Upper lobe of right lung (tissue), 1 donor: ENCODE data around the gene OPCML. TPM values are rescaled to one million over a fixed set of nuclear protein-coding genes. Genes with fewer than 3 reads are reported as not detected.

Experiments
- ATAC-seq: fragments of 200-7000 bp; cut with Tn5 transposase; one replicate; pipeline ENCODE4 v1.9.1; 2020; ENCODE audit warnings: mild to moderate bottlenecking, moderate library complexity
- DNase-seq: peaks from one replicate; pipeline ENCODE4 v3.0.0-alpha.2; 2020
- H3K27ac ChIP-seq: fragments of 200-600 bp; one replicate; pipeline ENCODE4 v1.8.0; 2022
- H3K27me3 ChIP-seq: fragments of 200-600 bp; one replicate; pipeline ENCODE4 v1.8.0; 2022; ENCODE audit warnings: mild to moderate bottlenecking
- H3K36me3 ChIP-seq: fragments of 200-600 bp; one replicate; pipeline ENCODE4 v1.8.0; 2022
- H3K4me1 ChIP-seq: fragments of 200-600 bp; one replicate; pipeline ENCODE4 v1.8.0; 2022
- H3K4me3 ChIP-seq: fragments of 200-600 bp; one replicate; pipeline ENCODE4 v1.8.0; 2022; ENCODE audit warnings: mild to moderate bottlenecking
- H3K9me3 ChIP-seq: fragments of 200-600 bp; one replicate; pipeline ENCODE4 v1.8.0; 2022
- intact Hi-C: fragments of 100-400 bp; cut with DNase I; formaldehyde crosslinking; loops from one replicate; pipeline ENCODE4 v1.11.0; 2022
- total RNA-seq: library from RNA; stranded (reverse); fragmentation: NEBNext Ultra II Directional; extraction: Animal tissue kit (Norgen Biotek cat#: 25700); gene quantifications from one replicate; pipeline ENCODE4 v1.2.1, GENCODE V29; 2021
- TF ChIP-seq, protein P1 (sequence below): fragments of 200-600 bp; IDR thresholded peaks from one replicate; pipeline ENCODE4 v1.8.0; 2022; ENCODE audit warnings: antibody characterized with exemption
- donor health status: DM: no; HTN: yes; CAD: no; lungs with severe emphysema.

OPCML gene
- total RNA-seq, 1 donor from 2014 or later, result not detected

DNA sequence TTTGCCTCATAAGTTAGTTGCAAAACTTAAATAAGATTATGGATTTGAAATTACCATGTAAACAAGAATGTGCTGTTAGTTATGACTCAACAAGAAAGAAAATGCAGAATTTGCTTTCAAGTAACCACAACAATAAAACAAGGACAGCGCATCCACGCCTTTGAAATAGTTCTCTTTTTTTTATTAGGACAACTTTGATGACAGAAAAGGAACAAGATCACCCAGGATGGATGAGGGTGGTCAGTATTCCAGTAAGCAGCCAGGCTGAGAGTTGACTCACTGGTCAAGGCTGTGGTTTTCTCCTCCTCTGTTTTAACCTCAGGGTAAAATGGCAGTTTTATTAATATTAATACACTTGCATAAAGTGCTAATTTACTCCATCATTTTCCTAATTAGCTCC, 544.4 kb downstream of the OPCML start:
- Histone ChIP-seq H3K4me1 (no peaks in the 10 kb centered on the region), H3K27ac (no peak overlapping the region), H3K9me3 (no peaks in the 10 kb centered on the region), H3K27me3 (peaks cover 7% of the 10 kb centered on the region), H3K36me3 (no peaks in the 10 kb centered on the region), H3K4me3 (no peak overlapping the region)
- DNase-seq (no peak), ATAC-seq (no peak)
- intact Hi-C loops, result no loop called here
- TF ChIP-seq, protein P1, sequence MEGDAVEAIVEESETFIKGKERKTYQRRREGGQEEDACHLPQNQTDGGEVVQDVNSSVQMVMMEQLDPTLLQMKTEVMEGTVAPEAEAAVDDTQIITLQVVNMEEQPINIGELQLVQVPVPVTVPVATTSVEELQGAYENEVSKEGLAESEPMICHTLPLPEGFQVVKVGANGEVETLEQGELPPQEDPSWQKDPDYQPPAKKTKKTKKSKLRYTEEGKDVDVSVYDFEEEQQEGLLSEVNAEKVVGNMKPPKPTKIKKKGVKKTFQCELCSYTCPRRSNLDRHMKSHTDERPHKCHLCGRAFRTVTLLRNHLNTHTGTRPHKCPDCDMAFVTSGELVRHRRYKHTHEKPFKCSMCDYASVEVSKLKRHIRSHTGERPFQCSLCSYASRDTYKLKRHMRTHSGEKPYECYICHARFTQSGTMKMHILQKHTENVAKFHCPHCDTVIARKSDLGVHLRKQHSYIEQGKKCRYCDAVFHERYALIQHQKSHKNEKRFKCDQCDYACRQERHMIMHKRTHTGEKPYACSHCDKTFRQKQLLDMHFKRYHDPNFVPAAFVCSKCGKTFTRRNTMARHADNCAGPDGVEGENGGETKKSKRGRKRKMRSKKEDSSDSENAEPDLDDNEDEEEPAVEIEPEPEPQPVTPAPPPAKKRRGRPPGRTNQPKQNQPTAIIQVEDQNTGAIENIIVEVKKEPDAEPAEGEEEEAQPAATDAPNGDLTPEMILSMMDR, result no peak

DNA sequence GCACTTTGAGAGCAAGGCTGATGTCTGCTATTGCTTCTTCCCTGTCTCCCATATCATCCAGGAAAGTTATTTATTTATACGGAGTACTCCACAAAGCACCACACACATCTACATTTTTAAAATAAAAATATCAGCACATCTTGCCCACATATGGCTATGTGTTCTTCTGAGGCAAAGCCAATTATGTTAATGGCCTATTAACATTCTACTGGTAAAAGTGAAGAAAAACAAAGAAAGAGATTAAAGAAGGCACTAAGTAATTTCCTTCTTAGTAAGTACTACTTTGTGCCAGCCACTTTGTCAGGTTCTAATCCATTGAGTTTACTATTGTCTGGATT, 548.7 kb downstream of the OPCML start:
- ATAC-seq (no peak), DNase-seq (no peak)
- TF ChIP-seq, protein P1, result no peak
- H3K9me3 ChIP-seq, result no peaks in the 10 kb centered on the region
- no peaks in the 10 kb centered on the region for H3K36me3 ChIP-seq
- intact Hi-C loops, result no loop called here
- no peak overlapping the region for H3K27ac ChIP-seq
- no peaks in the 10 kb centered on the region for H3K4me1 ChIP-seq
- H3K27me3 ChIP-seq, result no peaks in the 10 kb centered on the region
- no peak overlapping the region for H3K4me3 ChIP-seq

DNA sequence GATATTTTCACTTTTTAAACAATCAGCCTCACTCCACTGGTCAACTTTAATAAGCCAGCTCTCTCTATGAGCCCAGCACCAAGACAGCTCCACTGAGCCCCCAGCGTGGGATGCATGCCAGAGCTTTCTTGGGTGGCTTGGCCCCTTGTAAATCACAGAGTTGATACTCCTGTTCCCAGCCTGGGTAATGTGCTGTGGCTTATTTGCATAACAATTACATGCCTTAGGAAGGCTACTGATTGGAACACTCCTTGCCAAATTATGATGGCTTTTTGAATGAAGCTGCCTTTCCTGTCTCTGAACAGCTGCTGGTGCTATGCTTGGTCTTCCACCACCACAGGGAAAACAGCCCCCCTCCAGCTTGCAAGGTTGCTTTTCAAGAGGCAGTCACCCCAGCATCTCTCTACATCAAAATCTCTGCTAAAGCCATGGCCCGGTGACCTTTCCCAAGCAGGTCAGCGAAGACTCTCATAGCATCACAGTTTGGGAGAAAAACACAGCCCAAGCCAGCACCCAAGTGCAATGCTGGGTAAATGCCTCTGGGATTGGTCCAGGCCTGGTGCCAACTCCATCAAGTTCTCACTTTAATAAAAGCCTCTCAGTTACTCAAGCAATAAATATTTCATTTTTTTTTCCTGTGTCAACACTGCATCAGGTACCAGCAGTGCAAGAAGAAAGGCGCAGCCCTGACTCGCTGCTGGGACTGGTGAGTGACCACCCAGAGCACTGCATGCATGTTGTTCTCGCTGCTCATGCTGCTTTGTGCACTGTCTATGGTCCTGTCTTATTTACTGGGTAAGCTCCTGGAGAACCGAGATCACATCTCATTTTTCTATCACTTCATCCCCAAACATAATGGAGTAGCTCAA, 549.3 kb downstream of the OPCML start:
- Histone ChIP-seq H3K4me1 (no peaks in the 10 kb centered on the region), H3K27me3 (no peaks in the 10 kb centered on the region), H3K27ac (no peak overlapping the region), H3K4me3 (no peak overlapping the region), H3K36me3 (no peaks in the 10 kb centered on the region), H3K9me3 (no peaks in the 10 kb centered on the region)
- intact Hi-C loops, result no loop called here
- DNase-seq (no peak), ATAC-seq (no peak)
- TF ChIP-seq, protein P1, result no peak

DNA sequence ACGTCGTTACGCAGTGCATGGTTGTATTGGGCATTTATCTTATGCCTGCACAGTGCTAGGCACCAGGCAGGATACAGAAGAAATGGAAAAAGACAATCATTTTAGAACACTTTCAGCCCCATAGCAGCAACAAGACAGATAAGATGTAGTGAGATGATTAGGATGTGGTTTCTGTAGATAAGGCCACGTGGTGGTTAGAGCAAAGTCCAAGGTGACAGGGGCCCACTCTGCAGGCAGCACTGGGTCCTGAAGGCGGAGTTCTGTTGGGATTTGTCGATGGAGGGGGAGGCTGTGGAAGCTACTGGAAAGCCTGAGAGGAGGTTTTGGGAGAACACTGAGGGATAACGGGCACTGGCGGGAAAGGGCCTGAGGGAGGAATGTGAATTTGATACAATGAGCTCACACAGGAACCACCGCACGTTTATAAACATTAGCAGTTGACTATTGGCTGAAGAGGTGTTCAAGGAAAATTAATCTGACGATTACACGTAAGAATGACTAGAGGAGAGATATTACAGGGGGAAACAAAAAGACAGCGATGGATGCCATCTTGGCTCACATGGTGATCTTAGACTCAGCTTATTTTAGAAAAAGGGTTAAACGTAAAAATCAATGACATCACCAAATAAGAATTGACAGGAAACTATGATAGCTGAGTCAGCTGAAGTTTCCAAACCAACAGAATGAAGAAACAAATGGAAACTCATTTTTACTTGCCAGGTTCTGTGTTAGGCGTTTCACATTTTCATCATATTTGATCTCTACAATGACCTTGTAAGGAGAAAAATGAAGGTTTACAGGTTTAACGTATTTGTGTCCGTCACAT, 551.0 kb downstream of the OPCML start:
- Histone ChIP-seq H3K4me3 (no peak overlapping the region), H3K36me3 (no peaks in the 10 kb centered on the region), H3K27ac (no peak overlapping the region), H3K27me3 (no peaks in the 10 kb centered on the region), H3K4me1 (no peaks in the 10 kb centered on the region), H3K9me3 (no peaks in the 10 kb centered on the region)
- DNase-seq (no peak), ATAC-seq (no peak)
- TF ChIP-seq, protein P1, result no peak
- intact Hi-C loops, result no loop called here

DNA sequence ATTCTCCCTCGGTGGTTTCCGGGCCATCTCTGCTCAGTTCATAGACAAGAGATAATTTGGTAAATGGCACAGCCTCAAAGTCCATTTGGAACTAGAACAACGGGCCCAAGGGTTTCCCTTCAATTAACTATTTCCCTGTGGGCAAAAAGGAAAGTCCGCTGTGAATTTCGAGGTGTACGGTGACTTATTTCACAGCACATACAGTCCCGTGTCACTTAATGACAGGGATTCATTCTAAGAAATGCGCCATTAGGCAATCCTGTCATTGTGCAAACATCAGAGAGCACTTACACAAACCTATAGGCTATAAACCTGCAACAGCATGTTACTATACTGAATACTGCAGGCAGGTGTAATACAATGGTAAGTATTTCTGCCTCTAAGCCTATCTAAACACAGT, 551.6 kb downstream of the OPCML start:
- no peak for ATAC-seq
- Histone ChIP-seq H3K36me3 (no peaks in the 10 kb centered on the region), H3K4me3 (no peak overlapping the region), H3K27me3 (no peaks in the 10 kb centered on the region), H3K27ac (no peak overlapping the region), H3K4me1 (no peaks in the 10 kb centered on the region), H3K9me3 (no peaks in the 10 kb centered on the region)
- TF ChIP-seq, protein P1, result no peak
- no peak for DNase-seq
- intact Hi-C loops, result no loop called here
